ENCODE measurements around the gene CYB5R4. TPM values are rescaled to one million over a fixed set of nuclear protein-coding genes. Genes with fewer than 3 reads are reported as not detected.

Gene CYB5R4
- total RNA-seq, 1 experiment from 2014 or later = 17.5 TPM

DNA sequence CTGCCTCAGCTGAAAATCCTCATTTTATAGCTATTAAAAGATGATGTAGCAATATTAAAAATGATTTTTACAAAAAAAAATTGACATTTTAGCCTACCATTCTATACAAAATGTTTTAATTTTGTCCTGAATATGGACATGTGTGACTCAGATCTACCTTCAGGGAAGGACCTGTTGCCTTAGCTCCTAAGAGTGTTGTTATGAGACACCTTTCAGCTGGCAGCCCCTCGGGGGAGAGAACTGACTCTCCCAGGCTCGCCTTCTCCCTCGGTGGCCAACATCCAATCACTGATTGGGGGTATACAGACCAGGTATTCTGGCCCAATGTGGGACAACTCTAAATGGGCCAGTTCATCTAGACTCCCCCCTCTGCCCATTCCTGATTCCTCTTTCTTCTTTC is 141.6 kb downstream of the CYB5R4 start:
- Histone ChIP-seq H3K27me3 (ENCODE audit: insufficient read depth, low read length) (no peaks in the 10 kb centered on the region), H2BK120ac (ENCODE audit: low read depth, low read length, poor library complexity, severe bottlenecking) (no peak overlapping the region), H3K9me3 (ENCODE audit: control insufficient read depth, low read depth, low read length) (no peaks in the 10 kb centered on the region), H2AFZ (ENCODE audit: low read length) (no peak overlapping the region), H2BK15ac (ENCODE audit: low read depth, low read length) (no peak overlapping the region), H4K8ac (replicated peaks; ENCODE audit: insufficient read length, low read depth, low read length) (no peak overlapping the region), H2BK5ac (ENCODE audit: insufficient read length, low read length) (no peak overlapping the region), H3K9ac (ENCODE audit: extremely low read depth, insufficient read length, low read length) (no peak overlapping the region), H2BK20ac (ENCODE audit: low read depth, low read length, poor library complexity, severe bottlenecking) (no peak overlapping the region), H3K18ac (ENCODE audit: insufficient read length, low read depth, low read length) (no peak overlapping the region), H3K23me2 (ENCODE audit: insufficient read length, low read depth, low read length, poor library complexity, severe bottlenecking) (no peaks in the 10 kb centered on the region), H3K4me2 (ENCODE audit: insufficient read depth, insufficient read length, low read length) (no peak overlapping the region), H2BK12ac (ENCODE audit: insufficient read length, low read depth, low read length) (no peak overlapping the region), H3K4ac (ENCODE audit: low read depth, low read length) (no peak overlapping the region), H2AK5ac (ENCODE audit: insufficient read length, low read length) (no peak overlapping the region), H4K5ac (ENCODE audit: insufficient read length, low read depth, low read length) (no peak overlapping the region), H3K23ac (ENCODE audit: insufficient read length, low read depth, low read length) (no peak overlapping the region), H3T11ph (ENCODE audit: low read length) (no peak overlapping the region), H3K27ac (ENCODE audit: insufficient read length, low read depth, low read length) (no peak overlapping the region), H4K20me1 (ENCODE audit: control insufficient read depth, insufficient read depth, insufficient read length) (no peaks in the 10 kb centered on the region), H3K79me1 (ENCODE audit: insufficient read depth, low read depth, low read length, poor library complexity, severe bottlenecking) (no peaks in the 10 kb centered on the region), H3K79me2 (ENCODE audit: insufficient read depth, low read length) (no peaks in the 10 kb centered on the region), H4K91ac (ENCODE audit: insufficient read length, low read depth, low read length) (no peak overlapping the region), H3K4me1 (ENCODE audit: insufficient read depth, low read length) (no peaks in the 10 kb centered on the region; the same call in 1 of the 2 replicates), H3K14ac (ENCODE audit: insufficient read depth, low read length) (no peak overlapping the region), H3K56ac (ENCODE audit: insufficient read length, low read depth, low read length) (no peak overlapping the region)
- WGBS (ENCODE audit: extremely low coverage, insufficient read length, low lambda C conversion rate) = no CpG with 5 or more reads among the region's 3 CpGs
- Mint-ChIP-seq H3K4me1 (peaks cover 21 to 26% of the 10 kb centered on the region in 2 experiments), H3K36me3 (ENCODE audit: insufficient read depth in 1 of 3, low read depth in 3 of 3) (peaks cover 3 to 11% (median 6%) of the 10 kb centered on the region in 3 experiments; a peak in 6 of 7 replicates), H3K27me3 (ENCODE audit: low read depth) (no peaks in the 10 kb centered on the region; the same call in 1 of the 2 replicates), H3K4me3 (no peak overlapping the region), H3K9me3 (peaks cover under 1 to 7% of the 10 kb centered on the region in 2 experiments), H3K27ac (peak overlapping the region in 1 of 3 experiments; percentile 2; a peak in 1 of 7 replicates)
- TF ChIP-seq, protein P1, sequence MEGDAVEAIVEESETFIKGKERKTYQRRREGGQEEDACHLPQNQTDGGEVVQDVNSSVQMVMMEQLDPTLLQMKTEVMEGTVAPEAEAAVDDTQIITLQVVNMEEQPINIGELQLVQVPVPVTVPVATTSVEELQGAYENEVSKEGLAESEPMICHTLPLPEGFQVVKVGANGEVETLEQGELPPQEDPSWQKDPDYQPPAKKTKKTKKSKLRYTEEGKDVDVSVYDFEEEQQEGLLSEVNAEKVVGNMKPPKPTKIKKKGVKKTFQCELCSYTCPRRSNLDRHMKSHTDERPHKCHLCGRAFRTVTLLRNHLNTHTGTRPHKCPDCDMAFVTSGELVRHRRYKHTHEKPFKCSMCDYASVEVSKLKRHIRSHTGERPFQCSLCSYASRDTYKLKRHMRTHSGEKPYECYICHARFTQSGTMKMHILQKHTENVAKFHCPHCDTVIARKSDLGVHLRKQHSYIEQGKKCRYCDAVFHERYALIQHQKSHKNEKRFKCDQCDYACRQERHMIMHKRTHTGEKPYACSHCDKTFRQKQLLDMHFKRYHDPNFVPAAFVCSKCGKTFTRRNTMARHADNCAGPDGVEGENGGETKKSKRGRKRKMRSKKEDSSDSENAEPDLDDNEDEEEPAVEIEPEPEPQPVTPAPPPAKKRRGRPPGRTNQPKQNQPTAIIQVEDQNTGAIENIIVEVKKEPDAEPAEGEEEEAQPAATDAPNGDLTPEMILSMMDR (conservative IDR thresholded peaks at IDR 0.05) = no peak
- no peak for DNase-seq

Measured in H9 (cell line).